Measurements from ENCODE around the gene MAS1. TPM values are rescaled to one million over a fixed set of nuclear protein-coding genes. Genes with fewer than 3 reads are reported as not detected.
"Not testable (repeated sequence)": the region's sequence is repeated elsewhere in the genome, so short reads cannot be mapped to it uniquely, and the experiment has no call there.

MAS1 gene
- total RNA-seq = under 1 TPM in 1 of 5 donors, not detected in 4; 0.18 TPM
- polyA plus RNA-seq = under 1 TPM in 1 of 3 donors, not detected in 2; under 0.01 TPM
- long read RNA-seq, donor 1, full-length matches to known transcripts = 1 of 1 reads
- long read RNA-seq, donor 1, partial matches to known transcripts = 0 of 1 reads
- long read RNA-seq, donor 1, other reads (novel, unspliced or antisense) = 0 of 1 reads
- long read RNA-seq, donor 2 = 0 reads
- long read RNA-seq, donor 3, full-length matches to known transcripts = 2 of 2 reads
- long read RNA-seq, donor 3, partial matches to known transcripts = 0 of 2 reads
- long read RNA-seq, donor 3, other reads (novel, unspliced or antisense) = 0 of 2 reads
- long read RNA-seq, donor 4 = 0 reads
- long read RNA-seq, donor 5 = 0 reads
- long read RNA-seq, donor 6 = 0 reads
- long read RNA-seq, donor 7 = 0 reads
- long read RNA-seq, donor 8, full-length matches to known transcripts = 1 of 1 reads
- long read RNA-seq, donor 8, partial matches to known transcripts = 0 of 1 reads
- long read RNA-seq, donor 8, other reads (novel, unspliced or antisense) = 0 of 1 reads
- long read RNA-seq, donor 9 = 0 reads
- long read RNA-seq, donor 10 = 0 reads

- H3K4me1 ChIP-seq = peaks cover 0 to 3% (median 0%) of the 10 kb centered on the region in 4 donors
- DNase-seq = no peak
- intact Hi-C loops (cut with DNase I; ENCODE audit: low total_unique reads) = no loop called here
- no peaks in the 10 kb centered on the region for H3K36me3 ChIP-seq
- no peaks in the 10 kb centered on the region for H3K9me3 ChIP-seq
- H3K4me3 ChIP-seq = no peak within 1 kb of the TSS
- WGBS, 5 donors = 75 to 85% (median 83%) methylated on average over 7 of the region's 7 CpGs
- peaks cover 0 to 66% (median 0%) of the 10 kb centered on the region in 3 donors for H3K27me3 ChIP-seq
- TF ChIP-seq POLR2AphosphoS5 (IDR thresholded peaks at IDR 0.05) (no peak), EP300 (IDR thresholded peaks at IDR 0.05) (no peak), CTCF (IDR thresholded peaks at IDR 0.05) (no peak), POLR2A (IDR thresholded peaks at IDR 0.05) (no peak)
- H3K27ac ChIP-seq = no peak within 1 kb of the TSS
Measured at GRCh38 chr6:159890792-159891191, at the start of gene MAS1. Gene MAS1 (plus strand): TSS chr6:159890988. CDS start chr6:159906956, 15,968 bp downstream.

GRCh38 chr6:159842035-159842434 lies 48.8 kb upstream of the MAS1 start:
- H3K27me3 ChIP-seq = peaks cover 0 to 2% (median 0%) of the 10 kb centered on the region in 3 donors
- no peak overlapping the region for H3K27ac ChIP-seq
- H3K36me3 ChIP-seq = no peaks in the 10 kb centered on the region
- H3K9me3 ChIP-seq = no peaks in the 10 kb centered on the region
- TF ChIP-seq POLR2AphosphoS5 (IDR thresholded peaks at IDR 0.05) (no peak), CTCF (IDR thresholded peaks at IDR 0.05) (peak in 1 of 7 experiments; percentile 22), EP300 (IDR thresholded peaks at IDR 0.05) (no peak), POLR2A (IDR thresholded peaks at IDR 0.05) (no peak)
- no peak for DNase-seq
- intact Hi-C loops (cut with DNase I; ENCODE audit: low total_unique reads) = no loop called here
- 48 to 64% (median 57%) methylated on average over 4 of the region's 4 CpGs for WGBS, 5 donors
- no peaks in the 10 kb centered on the region for H3K4me1 ChIP-seq
- no peak overlapping the region for H3K4me3 ChIP-seq

- peaks cover 0 to 7% (median 0%) of the 10 kb centered on the region in 4 donors for H3K9me3 ChIP-seq
- TF ChIP-seq EP300 (IDR thresholded peaks at IDR 0.05) (no peak), CTCF (IDR thresholded peaks at IDR 0.05) (no peak), POLR2A (IDR thresholded peaks at IDR 0.05) (no peak), POLR2AphosphoS5 (IDR thresholded peaks at IDR 0.05) (no peak)
- H3K36me3 ChIP-seq = no peaks in the 10 kb centered on the region
- no peak overlapping the region for H3K4me3 ChIP-seq
- no peak overlapping the region for H3K27ac ChIP-seq
- no peaks in the 10 kb centered on the region for H3K4me1 ChIP-seq
- 79 to 85% (median 83%) methylated on average over 9 to 13 of the region's 13 CpGs for WGBS, 5 donors
- H3K27me3 ChIP-seq = no peaks in the 10 kb centered on the region
- DNase-seq = no peak
- intact Hi-C loops (cut with DNase I; ENCODE audit: low total_unique reads) = no loop called here
Measured at GRCh38 chr6:159844737-159845645, 45.8 kb upstream of the MAS1 start.

- H3K4me1 ChIP-seq; H3K27me3 ChIP-seq; H3K9me3 ChIP-seq; H3K4me3 ChIP-seq; intact Hi-C loops (cut with DNase I; ENCODE audit: low total_unique reads); DNase-seq; H3K36me3 ChIP-seq; H3K27ac ChIP-seq: not testable (repeated sequence)
- 85 to 97% (median 92%) methylated on average over 5 of the region's 5 CpGs for WGBS, 5 donors
Measured at GRCh38 chr6:159848552-159848951, 42.2 kb upstream of the MAS1 start.

- intact Hi-C loops (cut with DNase I; ENCODE audit: low total_unique reads); H3K36me3 ChIP-seq; H3K27me3 ChIP-seq; H3K4me3 ChIP-seq; H3K9me3 ChIP-seq; DNase-seq; H3K27ac ChIP-seq; H3K4me1 ChIP-seq: not testable (repeated sequence)
- 88 to 100% (median 95%) methylated on average over 1 of the region's 1 CpG for WGBS, 5 donors
Measured at GRCh38 chr6:159849851-159850250, 40.9 kb upstream of the MAS1 start.
